BJ (cell line): Measurements from ENCODE around the gene KDM3B. TPM values are rescaled to one million over a fixed set of nuclear protein-coding genes. Genes with fewer than 3 reads are reported as not detected.

ENCODE experiments used
- CTCF ChIA-PET: fragments of 350-600 bp; formaldehyde crosslinking; extraction: SDS; loops from one replicate; lab custom pipeline; 2021; ENCODE audit warnings: antibody characterized with exemption, inconsistent platforms; lab: Yijun Ruan, JAX
- POLR2A ChIA-PET: fragments of 300-600 bp; sonication (Branson Sonifier 250); formaldehyde crosslinking; extraction: SDS; loops from one replicate; lab custom pipeline; 2021; ENCODE audit warnings: antibody characterized with exemption; lab: Charles Lee
- DNase-seq: peaks from one replicate; pipeline ENCODE4 v3.0.0-alpha.2; 2011; ENCODE audit warnings: low read depth
- H3K27me3 ChIP-seq: 2 replicates; pipeline ENCODE4 v1.6.0; 2011; ENCODE audit warnings: low read length; ENCODE audit not compliant: control insufficient read depth, insufficient read depth
- H3K36me3 ChIP-seq: 2 replicates; pipeline ENCODE4 v1.5.1; 2011; ENCODE audit warnings: low read length; ENCODE audit not compliant: control insufficient read depth, insufficient read depth
- H3K4me3 ChIP-seq: 2 replicates; pipeline ENCODE4 v1.5.1; 2011; ENCODE audit warnings: low read depth, mild to moderate bottlenecking, control low read depth, low read length
- polyA plus RNA-seq: library from polyadenylated mRNA; depleted of rRNA; stranded (reverse); fragments of >200 nt; gene quantifications from 2 replicates; pipeline ENCODE4 v1.2.3, GENCODE V29; 2011
- TF ChIP-seq, protein P1 (sequence below): IDR thresholded peaks from 2 replicates; pipeline ENCODE4 v1.5.1; 2011; ENCODE audit warnings: low read depth, mild to moderate bottlenecking, control low read depth, inconsistent platforms, low read length, moderate library complexity; ENCODE audit not compliant: insufficient read depth

The KDM3B gene
- polyA plus RNA-seq, 1 experiment: 20.4 TPM

- TF ChIP-seq, protein P1, sequence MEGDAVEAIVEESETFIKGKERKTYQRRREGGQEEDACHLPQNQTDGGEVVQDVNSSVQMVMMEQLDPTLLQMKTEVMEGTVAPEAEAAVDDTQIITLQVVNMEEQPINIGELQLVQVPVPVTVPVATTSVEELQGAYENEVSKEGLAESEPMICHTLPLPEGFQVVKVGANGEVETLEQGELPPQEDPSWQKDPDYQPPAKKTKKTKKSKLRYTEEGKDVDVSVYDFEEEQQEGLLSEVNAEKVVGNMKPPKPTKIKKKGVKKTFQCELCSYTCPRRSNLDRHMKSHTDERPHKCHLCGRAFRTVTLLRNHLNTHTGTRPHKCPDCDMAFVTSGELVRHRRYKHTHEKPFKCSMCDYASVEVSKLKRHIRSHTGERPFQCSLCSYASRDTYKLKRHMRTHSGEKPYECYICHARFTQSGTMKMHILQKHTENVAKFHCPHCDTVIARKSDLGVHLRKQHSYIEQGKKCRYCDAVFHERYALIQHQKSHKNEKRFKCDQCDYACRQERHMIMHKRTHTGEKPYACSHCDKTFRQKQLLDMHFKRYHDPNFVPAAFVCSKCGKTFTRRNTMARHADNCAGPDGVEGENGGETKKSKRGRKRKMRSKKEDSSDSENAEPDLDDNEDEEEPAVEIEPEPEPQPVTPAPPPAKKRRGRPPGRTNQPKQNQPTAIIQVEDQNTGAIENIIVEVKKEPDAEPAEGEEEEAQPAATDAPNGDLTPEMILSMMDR: no peak
- Histone ChIP-seq H3K36me3 (peaks cover 8% of the 10 kb centered on the region), H3K27me3 (no peaks in the 10 kb centered on the region), H3K4me3 (peak overlapping the region; percentile 84)
- CTCF ChIA-PET: interaction anchor here (2.0 to 11.1 kb wide), 4 partner anchors 16 to 81 kb away, joined by 12 to 101 read pairs (median 63); no protein-coding TSS in a partner anchor
- DNase-seq: no peak
- POLR2A ChIA-PET: interaction anchor here (0.6 to 2.2 kb wide), 2 partner anchors 21 to 77 kb away, joined by 4 to 6 read pairs; partner anchors contain the start of gene ETF1
Observed at GRCh38 chr5:138466125-138466899, 113.8 kb downstream of the KDM3B start.

DNA sequence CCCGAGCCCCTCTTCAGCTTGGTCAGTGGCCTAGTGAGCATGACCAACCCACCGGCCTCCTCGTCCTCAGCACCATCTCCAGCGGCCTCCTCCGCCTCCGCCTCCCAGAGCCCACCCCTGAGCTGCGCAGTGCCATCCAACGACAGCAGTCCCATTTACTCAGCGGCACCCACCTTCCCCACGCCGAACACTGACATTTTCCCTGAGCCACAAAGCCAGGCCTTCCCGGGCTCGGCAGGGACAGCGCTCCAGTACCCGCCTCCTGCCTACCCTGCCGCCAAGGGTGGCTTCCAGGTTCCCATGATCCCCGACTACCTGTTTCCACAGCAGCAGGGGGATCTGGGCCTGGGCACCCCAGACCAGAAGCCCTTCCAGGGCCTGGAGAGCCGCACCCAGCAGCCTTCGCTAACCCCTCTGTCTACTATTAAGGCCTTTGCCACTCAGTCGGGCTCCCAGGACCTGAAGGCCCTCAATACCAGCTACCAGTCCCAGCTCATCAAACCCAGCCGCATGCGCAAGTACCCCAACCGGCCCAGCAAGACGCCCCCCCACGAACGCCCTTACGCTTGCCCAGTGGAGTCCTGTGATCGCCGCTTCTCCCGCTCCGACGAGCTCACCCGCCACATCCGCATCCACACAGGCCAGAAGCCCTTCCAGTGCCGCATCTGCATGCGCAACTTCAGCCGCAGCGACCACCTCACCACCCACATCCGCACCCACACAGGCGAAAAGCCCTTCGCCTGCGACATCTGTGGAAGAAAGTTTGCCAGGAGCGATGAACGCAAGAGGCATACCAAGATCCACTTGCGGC is 114.6 kb downstream of the KDM3B start:
- TF ChIP-seq, protein P1: no peak
- DNase-seq: no peak
- H3K36me3 ChIP-seq: peaks cover 8% of the 10 kb centered on the region
- H3K4me3 ChIP-seq: peak overlapping the region; percentile 84
- ChIA-PET POLR2A (interaction anchor here (0.7 kb wide), 1 partner anchor 60 kb away, joined by 3 read pairs; no protein-coding TSS in a partner anchor), CTCF (interaction anchor here (0.7 to 11.1 kb wide), 4 partner anchors 17 to 381 kb away, joined by 3 to 101 read pairs (median 63); no protein-coding TSS in a partner anchor)
- no peaks in the 10 kb centered on the region for H3K27me3 ChIP-seq

GRCh38 chr5:138467711-138468132 is 115.2 kb downstream of the KDM3B start:
- ChIA-PET POLR2A (no interaction called here), CTCF (interaction anchor here (0.7 to 11.1 kb wide), 3 partner anchors 18 to 380 kb away, joined by 3 to 101 read pairs (median 99); no protein-coding TSS in a partner anchor)
- no peak for DNase-seq

GRCh38 chr5:138468133-138468965 is 115.9 kb downstream of the KDM3B start:
- no peaks in the 10 kb centered on the region for H3K27me3 ChIP-seq
- peaks cover 8% of the 10 kb centered on the region for H3K36me3 ChIP-seq
- ChIA-PET CTCF (no interaction called here), POLR2A (interaction anchor here (1.0 kb wide), 1 partner anchor 75 kb away, joined by 3 read pairs; the partner anchor contains the start of gene ETF1)
- H3K4me3 ChIP-seq: peak overlapping the region; percentile 84
- TF ChIP-seq, protein P1: no peak
- no peak for DNase-seq

More at GRCh38 chr5:138467711-138468132, 115.2 kb downstream of the KDM3B start:
- Histone ChIP-seq H3K4me3 (peak overlapping the region; percentile 84), H3K27me3 (no peaks in the 10 kb centered on the region), H3K36me3 (peaks cover 8% of the 10 kb centered on the region)
- TF ChIP-seq, protein P1: no peak
